Psoas muscle (tissue), 8 donors: ENCODE measurements around the gene CNGB1. TPM values are rescaled to one million over a fixed set of nuclear protein-coding genes. Genes with fewer than 3 reads are reported as not detected.

Experiments used
- ATAC-seq, 4 donors: fragments of 200-7000 bp; cut with Tn5 transposase; one replicate each; pipeline ENCODE4 v1.9.1; 2020; ENCODE audit warnings: moderate library complexity in 3 of 4, mild to moderate bottlenecking in 2 of 4
- DNase-seq, 2 donors: peaks; one replicate each; pipeline ENCODE4 v3.0.0-alpha.2; 2020
- H3K27ac ChIP-seq: fragments of 200-600 bp; one replicate; pipeline ENCODE4 v1.8.0; 2022
- H3K27me3 ChIP-seq, 3 donors: fragments of 200-600 bp in 1 of 3; one replicate each; pipeline versions ENCODE4 v1.6.1 to v1.8.0; 2013 to 2022; ENCODE audit warnings: low read length in 2 of 3, mild to moderate bottlenecking in 2 of 3, moderate library complexity in 1 of 3; ENCODE audit not compliant: insufficient read depth in 3 of 3
- H3K36me3 ChIP-seq, 2 donors: fragments of 200-600 bp in 1 of 2; one replicate each; pipeline versions ENCODE4 v1.6.1 to v1.8.0; 2013 to 2022; ENCODE audit warnings: low read depth in 1 of 2, mild to moderate bottlenecking in 1 of 2, moderate library complexity in 1 of 2; ENCODE audit not compliant: insufficient read depth in 1 of 2
- H3K4me1 ChIP-seq: fragments of 200-600 bp; one replicate; pipeline ENCODE4 v1.8.0; 2022
- H3K4me3 ChIP-seq: fragments of 200-600 bp; one replicate; pipeline ENCODE4 v1.8.0; 2022; ENCODE audit warnings: mild to moderate bottlenecking
- H3K9me3 ChIP-seq: fragments of 200-600 bp; one replicate; pipeline ENCODE4 v1.8.0; 2022
- CTCF ChIP-seq: fragments of 200-600 bp; IDR thresholded peaks from one replicate; pipeline ENCODE4 v1.8.0; 2022; ENCODE audit warnings: antibody characterized with exemption
- WGBS, 3 donors: extraction: QIAGEN DNeasy Blood & Tissue Kit; methylation state at CpG; one replicate each; pipeline versions ENCODE4 v1.1.6 to v1.1.7; 2013; 5-methylcytosine and 5-hydroxymethylcytosine counted together
- intact Hi-C, 2 donors: fragments of 100-400 bp; cut with DNase I; formaldehyde crosslinking; loops; one replicate each; pipeline versions ENCODE4 v1.11.0 to v1.14.2; 2022
- polyA plus RNA-seq, 3 donors: library from polyadenylated mRNA; stranded (reverse); fragments of 200-250 nt; gene quantifications; one replicate each; pipeline ENCODE4 v1.2.3, GENCODE V29; 2013
- total RNA-seq, 4 donors: library from RNA; stranded (reverse); fragmentation: NEBNext Ultra II Directional in 2 of 4; extraction: Animal tissue kit (Norgen Biotek cat#: 25700) in 2 of 4; gene quantifications; one replicate each; pipeline versions ENCODE4 v1.2.1 to v1.2.4, GENCODE V29; 2021 to 2023
- donor health status: healthy with polysubstance abuse.
- donor health status: DM: no; HTN: no; CAD: no; lungs with moderate emphysema.
- donor health status: Bipolar disorder and iron deficiency.
- donor health status: healthy.
- donor health status: DM: yes; HTN: yes; CAD: no.
- donor health status: DM: no; HTN: no; CAD: no.
- donor health status: DM: no; HTN: no; CAD: no.
- donor health status: DM: yes; HTN: yes; CAD: no.

CNGB1 gene
- total and polyA plus RNA-seq, 7 donors: not detected

- ATAC-seq (no peak), DNase-seq (no peak)
- intact Hi-C loops: no loop called here
- WGBS, 3 donors: 71 to 76% (median 73%) methylated on average over 9 of the region's 9 CpGs
- Histone ChIP-seq H3K27me3 (peaks cover 0 to 12% (median 0%) of the 10 kb centered on the region in 3 donors), H3K4me3 (no peak overlapping the region), H3K4me1 (no peaks in the 10 kb centered on the region), H3K36me3 (no peaks in the 10 kb centered on the region), H3K9me3 (no peaks in the 10 kb centered on the region), H3K27ac (no peak overlapping the region)
- no peak for TF ChIP-seq CTCF
Measured at GRCh38 chr16:57986196-57986595, 15.3 kb upstream of the CNGB1 start.

- no peaks in the 10 kb centered on the region for H3K4me1 ChIP-seq
- no peak overlapping the region for H3K27ac ChIP-seq
- peak in 1 of 2 donors; percentile 57 for DNase-seq
- H3K9me3 ChIP-seq: no peaks in the 10 kb centered on the region
- H3K36me3 ChIP-seq: no peaks in the 10 kb centered on the region
- no peak for TF ChIP-seq CTCF
- ATAC-seq: peak; percentile 27 to 62 (median 37)
- WGBS, 3 donors: 14 to 21% (median 16%) methylated on average over 51 to 62 of the region's 62 CpGs
- H3K27me3 ChIP-seq: peaks cover 0 to 14% (median 2%) of the 10 kb centered on the region in 3 donors
- intact Hi-C loops: no loop called here
- peak overlapping the region; percentile 66 for H3K4me3 ChIP-seq
Measured at GRCh38 chr16:57985204-57986181, 14.6 kb upstream of the CNGB1 start.

DNA sequence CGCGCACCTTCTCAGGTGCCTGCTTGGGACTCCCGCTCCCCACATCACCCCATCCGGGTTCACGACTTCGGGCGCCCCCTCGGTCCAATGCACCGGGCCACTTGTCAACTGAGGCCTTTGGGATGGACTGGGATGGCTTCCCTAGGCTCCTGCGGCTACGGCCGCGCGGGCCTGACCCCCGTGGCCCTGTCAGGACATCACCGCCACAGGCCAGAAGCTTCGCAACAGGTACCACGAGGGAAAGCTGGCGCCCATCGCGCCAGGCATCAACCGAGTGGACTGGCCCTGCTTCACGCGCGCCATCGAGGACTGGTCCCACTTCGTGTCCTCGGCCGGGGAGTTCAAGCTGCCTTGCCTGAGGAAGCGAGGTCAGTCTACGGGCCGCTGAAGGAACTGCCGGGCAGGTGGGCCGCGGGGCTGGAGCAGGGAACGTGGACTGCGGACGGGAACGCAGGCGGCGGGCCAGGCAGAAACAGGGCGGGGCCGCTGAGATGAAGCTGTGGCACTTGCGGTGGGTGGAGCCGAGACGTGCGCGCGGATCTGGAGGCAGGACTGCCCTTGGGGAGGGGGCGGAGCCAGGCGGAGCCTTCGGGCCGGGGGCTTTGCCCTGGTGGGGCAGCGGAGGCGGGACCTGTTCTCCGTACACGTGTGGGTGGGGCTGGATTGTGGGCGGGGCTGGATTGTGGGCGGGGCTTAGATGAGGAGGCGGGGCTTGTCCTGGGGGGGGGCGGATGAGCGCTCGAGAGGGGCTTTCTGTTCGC, 13.7 kb upstream of the CNGB1 start:
- intact Hi-C loops: no loop called here
- H3K9me3 ChIP-seq: no peaks in the 10 kb centered on the region
- peak overlapping the region; percentile 66 for H3K4me3 ChIP-seq
- ATAC-seq (peak; percentile 79 to 94 (median 92)), DNase-seq (peak; percentile 82 to 87)
- WGBS, 3 donors: 9 to 11% (median 10%) methylated on average over 56 to 64 of the region's 64 CpGs
- H3K27me3 ChIP-seq: peaks cover 0 to 16% (median 2%) of the 10 kb centered on the region in 3 donors
- H3K4me1 ChIP-seq: no peaks in the 10 kb centered on the region
- no peaks in the 10 kb centered on the region for H3K36me3 ChIP-seq
- no peak overlapping the region for H3K27ac ChIP-seq
- no peak for TF ChIP-seq CTCF

DNA sequence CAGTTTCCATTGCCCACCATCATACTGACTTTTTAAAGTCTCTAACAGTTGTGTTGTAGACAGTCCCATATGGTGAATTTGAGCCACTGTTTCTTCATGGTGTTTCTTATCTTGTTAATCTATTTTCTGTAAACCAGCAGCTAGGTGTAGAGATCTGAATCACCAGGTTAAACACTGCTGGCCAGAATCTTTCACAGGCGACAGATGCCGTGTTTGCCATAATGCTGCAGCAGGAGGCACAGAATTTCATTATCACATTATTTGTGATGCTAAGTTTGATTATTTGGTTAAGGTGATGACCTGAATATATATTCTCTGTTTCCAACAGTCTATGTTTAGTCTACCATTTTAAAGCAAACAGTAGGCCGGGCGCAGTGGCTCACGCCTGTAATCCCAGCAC, 11.5 kb upstream of the CNGB1 start:
- intact Hi-C loops: no loop called here

More for the DNA sequence above, 11.5 kb upstream of the CNGB1 start:
- Histone ChIP-seq H3K27me3 (peaks cover 0 to 16% (median 2%) of the 10 kb centered on the region in 3 donors), H3K9me3 (no peaks in the 10 kb centered on the region), H3K4me3 (no peak overlapping the region), H3K27ac (no peak overlapping the region), H3K36me3 (no peaks in the 10 kb centered on the region), H3K4me1 (no peaks in the 10 kb centered on the region)
- no peak for ATAC-seq
- no peak for DNase-seq
- TF ChIP-seq CTCF: no peak
- WGBS, 3 donors: 77 to 82% (median 79%) methylated on average over 5 of the region's 5 CpGs
